Stimulated activated CD8-positive, alpha-beta memory T cell treated with anti-CD3 and anti-CD28 coated beads, Interleukin-7, amount 100 ng/mL, for 24 hours (primary cell): Measurements from ENCODE around the gene FUT2.
"Not testable (repeated sequence)": the region's sequence is repeated elsewhere in the genome, so short reads cannot be mapped to it uniquely, and the experiment has no call there.

Experiments
- DNase-seq: peaks from one replicate; pipeline ENCODE4 v3.0.0-alpha.2; 2020; ENCODE audit warnings: low read depth

The FUT2 gene

DNA sequence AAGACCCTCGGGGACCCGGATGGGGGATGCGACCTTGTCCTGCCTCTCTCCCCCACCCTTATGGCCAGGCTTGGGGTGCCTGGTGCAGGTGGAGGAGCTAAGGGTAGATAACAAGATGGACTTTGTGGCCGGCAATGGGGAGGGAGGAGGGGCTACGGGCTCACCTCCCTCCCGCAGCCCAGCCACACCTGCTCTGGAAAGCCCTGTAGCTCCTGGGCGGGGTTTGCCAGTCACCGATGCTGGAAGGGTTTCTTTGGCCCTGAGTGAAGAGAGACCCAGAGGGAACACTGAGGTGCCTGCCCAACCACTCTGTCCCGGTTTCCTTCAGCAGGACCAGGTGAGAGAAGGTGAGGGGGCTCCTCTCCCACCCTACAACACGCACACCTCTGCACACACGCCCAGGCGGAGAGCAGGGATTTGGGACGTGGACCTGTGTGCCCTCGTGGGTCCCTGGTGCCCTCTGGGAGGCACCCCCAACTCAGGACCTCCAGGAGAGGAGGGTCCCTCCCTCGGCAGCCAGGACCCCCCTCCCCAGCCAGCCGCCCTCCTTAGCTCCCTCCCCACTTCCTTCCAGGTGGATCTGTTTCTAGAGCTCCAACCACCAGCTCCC lies at the start of gene FUT2:
FUT2 (plus strand) TSS at position 229 of the 610 bp plus-strand sequence. CDS start 6,986 bp downstream, outside the sequence.
- no peak for DNase-seq

DNA sequence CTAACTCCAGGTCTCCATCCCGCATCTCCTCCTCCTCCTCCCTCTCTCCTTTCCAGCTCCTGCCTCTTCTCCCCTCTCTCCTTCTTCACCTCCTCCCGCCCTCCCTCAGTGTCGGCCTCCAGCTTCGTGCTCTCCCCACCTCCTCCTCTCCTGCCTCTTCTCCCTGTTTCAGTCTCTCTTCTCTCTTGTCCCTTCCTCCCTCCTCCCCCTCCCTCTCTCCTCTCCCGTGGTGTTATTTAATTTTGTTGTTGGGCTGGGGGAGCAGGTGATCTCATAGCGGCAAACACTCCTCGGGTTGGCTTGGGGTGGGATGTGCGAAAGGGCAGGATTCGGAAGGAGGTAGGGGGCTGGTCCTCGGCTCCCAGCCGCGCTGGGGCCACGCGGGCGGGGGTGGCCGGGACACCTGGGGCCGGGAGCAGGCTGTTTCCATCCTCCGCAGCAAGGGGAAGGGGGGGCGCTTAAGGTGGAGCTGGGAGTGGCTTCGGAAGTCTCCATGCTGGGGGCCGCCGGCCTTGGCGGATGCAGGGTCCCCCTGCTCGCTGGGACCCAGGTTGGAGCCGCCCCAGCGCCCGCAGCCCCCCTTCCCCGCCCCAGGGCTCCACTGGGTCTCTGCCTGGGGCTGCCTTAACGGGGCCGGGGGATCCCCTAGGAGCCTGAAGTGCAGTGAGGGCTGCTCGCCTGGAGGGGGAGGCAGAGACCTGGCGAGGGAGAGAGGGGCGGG lies 49.6 kb upstream of the FUT2 start, which contains the start of gene CA11:
CA11 (minus strand) TSS at position 187 of the 721 bp plus-strand sequence. CDS start 555 bp downstream, outside the sequence.
- DNase-seq: peak; percentile 76

DNA sequence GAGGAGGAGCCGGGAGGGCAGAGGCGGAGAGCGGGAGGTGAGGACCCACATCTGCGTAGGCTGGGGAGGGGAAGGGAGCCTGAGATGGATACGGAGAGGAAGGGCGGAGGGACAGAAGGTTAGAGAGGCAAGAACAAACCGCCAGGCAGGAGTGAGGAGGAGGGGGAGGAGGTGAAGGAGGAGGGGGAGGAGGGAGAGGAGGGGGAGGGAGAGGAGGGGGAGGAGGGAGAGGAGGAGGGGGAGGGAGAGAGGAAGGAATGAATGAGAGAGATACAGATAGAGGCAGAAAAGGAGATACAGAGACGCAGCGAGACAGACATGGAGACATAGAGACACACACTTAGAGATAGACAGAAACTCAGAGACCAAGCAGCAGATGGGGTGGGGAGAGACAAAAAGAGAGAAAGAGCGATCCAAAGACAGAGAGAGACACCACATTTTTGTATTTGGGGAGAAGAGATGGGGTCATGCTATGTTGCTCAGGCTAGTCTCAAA lies 49.0 kb upstream of the FUT2 start:
- no peak for DNase-seq

DNA sequence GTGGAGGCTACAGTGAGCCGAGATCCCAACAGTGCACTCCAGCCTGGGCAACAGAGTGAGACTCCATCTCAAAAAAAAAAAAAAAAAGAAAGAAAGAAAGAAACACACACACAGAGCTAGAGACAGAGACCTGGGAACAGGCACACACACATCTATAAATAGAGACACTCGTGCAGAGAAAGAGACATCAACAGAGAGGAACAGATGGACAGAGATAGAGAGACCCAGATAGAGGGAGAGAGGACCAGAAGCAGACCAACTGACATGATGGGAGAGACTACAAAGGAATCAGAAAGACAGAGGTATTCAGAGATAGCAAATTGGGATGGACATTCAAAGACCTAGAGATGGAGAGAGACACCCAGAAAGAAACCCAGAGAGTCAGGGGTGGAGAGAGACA lies 47.6 kb upstream of the FUT2 start:
- no peak for DNase-seq

DNA sequence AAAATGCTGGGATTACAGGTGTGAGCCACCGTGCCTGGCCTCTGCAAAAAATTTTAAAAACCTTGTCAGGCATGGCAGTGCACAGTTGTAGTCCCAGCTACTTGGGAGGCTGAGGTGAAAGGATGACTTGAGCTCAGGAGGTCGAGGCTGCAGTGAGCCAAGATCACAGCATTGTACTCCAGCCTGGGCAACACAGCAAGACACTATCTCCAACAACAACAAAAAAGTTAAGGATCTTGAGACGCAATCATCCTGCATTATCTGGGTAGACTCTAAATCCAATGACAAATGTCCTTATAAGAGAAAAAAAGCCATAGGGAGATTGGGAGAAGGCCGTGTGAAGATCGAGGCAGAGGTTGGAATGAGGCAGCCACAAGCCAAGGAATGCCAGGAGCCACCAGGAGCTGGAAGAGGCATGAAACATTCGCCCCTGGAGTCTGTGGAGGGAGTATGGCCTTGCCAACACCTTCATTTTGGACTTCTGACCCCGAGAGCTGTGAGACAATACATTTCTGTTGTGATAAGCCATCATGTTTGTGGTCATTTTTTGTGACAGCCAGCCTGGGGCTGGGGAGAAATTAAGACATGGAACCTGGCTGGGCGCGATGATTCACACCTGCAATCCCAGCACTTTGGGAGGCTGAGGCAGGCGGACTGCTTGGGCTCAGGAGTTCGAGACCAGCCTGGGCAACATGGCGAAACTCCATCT lies 44.6 kb upstream of the FUT2 start:
- no peak for DNase-seq

DNA sequence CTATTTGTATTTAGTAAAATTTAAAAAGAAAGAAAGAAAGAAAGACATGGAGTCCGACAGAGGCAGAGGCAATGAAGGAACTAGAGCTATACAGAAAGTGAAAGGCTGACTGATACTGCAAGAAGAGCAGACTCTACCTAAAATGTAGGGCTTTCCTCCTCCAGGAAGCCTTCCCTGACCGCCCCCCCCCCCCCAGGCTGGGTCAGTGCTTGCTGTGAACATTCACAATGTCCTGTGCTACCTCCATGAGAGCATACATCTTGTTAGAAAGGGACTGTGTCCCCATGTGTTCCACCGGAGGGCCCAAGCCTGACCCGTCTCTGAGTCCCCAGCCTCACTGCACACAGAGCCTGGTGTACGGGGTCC lies 44.1 kb upstream of the FUT2 start:
- no peak for DNase-seq

DNA sequence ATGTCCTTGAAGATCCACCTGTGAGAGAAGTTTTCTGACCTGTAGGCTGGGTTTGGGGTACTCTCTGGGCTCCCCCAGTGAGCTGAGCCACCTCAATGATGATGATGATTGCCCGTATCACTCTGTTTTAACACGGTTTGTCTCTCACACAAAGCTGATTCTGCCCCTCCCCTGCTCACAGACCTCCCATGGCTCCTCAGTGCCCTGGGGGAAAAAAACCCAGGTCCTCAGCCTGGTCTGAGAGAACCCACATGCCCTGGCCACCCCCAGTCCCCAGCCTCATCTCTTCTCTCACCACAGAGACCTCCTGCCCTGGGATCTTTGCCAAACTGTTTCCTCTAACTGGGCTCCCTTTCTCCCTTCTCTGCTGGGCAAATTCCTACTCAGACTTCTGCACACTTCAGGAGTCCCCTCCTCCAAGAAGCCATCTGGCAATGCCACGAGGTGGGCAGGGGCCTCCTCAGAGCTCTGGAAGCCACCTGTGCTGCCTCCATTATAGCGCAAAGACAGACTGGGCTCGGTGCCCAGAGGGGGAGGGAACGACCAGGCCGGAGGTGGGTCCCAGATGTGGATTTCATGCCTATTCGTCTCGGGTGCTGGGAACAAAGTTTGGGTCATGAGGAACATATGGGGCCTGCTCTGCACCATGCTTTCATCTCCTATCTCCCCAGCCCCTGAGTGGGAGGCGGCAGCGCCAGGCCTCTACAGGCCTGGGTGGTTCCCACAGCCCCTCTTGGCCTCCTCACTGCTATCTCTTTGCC lies 41.3 kb upstream of the FUT2 start:
- DNase-seq: no peak

DNA sequence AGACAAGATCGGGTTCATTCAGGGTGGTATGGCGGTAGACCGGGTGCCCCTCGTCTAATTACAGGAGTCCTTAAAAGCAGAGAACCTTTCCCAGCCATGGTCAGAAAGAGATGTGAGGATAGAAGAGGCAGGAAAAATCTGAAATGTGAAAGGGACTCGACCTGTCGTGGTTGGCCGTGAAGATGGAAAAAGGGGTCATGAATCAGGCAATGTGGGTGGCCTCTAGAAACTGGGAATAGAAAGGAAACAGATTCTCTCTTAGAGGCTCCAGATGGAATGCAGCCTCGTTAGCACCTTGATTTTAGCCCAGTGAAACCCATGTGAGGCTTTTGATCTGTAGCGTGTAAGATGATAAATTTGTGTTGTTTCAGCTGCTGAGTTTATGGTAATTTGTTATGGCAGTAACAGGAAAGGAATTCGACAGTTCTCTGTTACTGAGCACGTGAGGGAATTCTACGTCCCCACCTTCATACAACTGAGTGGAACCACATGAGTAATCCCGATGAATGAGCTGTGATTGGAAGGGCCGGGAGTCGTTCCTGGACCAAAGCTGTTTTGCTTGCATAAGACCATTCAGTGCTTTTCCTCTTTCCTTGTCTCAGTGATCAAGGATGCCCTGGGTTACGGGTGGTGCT lies 38.8 kb upstream of the FUT2 start:
- DNase-seq: no peak

DNA sequence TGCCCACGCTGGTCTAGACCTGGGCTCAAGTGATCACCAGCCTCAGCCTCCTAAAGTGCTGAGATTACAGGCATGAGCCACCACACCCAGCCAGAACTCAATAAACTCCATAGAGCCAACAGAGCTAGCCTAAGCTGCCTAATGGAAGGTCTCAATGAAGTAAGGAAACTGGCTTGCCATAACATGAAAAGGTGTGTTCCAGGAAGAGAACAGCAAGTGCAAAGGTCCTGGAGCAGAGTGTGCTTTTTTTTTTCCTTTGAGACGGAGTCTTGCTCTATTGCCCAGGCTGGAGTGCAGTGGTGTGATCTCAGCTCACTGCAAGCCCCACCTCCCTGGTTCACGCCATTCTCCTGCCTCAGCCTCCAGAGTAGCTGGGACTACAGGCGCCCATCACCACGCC lies 37.9 kb upstream of the FUT2 start:
- not testable (repeated sequence) for DNase-seq

DNA sequence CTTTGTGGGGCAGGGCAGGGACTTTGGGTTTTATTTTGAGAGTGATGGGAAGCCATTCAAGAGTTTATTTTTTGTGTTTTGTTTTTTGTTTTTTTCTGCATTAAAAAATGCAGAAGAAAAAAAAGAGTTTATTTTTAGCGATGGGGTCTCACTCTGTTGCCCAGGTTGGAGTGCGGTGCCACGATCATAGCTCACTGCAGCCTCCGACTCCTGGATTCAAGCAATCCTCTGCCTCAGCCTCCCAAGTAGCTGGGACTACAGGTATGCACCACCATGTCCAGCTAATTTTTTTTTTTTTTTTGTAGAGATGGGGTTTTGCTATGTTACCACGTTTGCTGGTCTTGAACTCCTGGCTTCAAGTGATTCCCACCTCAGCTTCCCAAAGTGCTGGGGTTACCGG lies 37.3 kb upstream of the FUT2 start:
- no peak for DNase-seq

DNA sequence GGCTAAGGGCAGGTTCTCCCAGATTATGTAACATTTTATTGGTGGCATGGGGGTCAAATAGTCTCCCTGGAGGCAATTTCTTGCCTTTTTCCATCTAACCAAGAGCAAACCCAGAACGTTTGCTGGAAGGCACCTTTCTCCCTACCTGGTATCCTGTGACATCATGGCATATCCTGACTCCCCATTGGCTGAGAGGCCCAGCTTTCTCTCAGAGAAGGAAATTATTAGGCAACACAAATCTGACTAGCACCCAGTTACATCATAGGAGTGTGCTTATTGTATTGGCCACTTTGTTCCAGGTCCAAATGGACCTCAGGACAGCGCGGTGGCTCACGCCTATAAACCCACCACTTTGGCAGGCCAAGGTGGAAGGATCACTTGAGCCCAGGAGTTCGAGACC lies 36.0 kb upstream of the FUT2 start:
- no peak for DNase-seq

DNA sequence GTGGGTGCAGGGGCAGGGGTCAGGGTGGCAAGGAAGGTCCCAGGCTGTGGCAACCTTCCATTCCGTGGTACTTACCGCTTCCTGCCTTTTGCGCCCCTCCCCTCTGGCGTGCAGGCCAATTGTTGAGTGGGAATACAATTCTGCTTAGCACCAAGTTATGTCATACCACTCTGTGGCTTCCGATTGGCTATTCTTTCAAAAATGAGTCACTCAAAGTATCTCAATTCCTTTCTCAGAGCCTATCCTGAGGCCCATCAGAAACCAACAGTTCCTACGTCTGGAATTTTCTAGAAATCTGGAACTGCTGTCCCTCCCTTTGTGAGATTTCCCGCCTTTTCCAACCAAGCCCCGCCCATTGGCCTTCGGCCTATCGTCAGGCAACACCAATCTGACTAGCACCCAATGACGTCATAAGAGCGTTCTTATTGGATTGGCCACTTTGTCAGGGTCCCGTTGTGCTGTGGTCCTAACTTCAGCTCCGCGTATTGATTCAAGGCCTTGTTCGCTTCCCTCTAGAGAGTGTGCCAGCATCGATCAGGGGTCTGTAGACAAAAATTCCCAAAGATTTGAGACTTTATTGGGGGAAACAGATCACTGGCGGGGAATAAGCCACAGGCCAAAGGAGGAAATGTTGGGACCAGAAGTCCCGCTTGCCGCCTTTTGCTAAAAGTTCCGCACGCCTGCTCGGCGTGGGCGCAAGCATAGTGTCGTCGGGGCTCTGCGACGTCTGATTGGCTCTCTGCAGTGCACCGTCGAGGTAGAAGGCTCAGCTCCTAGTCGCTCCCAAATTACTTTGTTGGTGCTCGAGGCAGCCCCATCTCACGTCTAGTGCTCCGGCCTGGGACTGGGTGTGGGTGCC lies 34.7 kb upstream of the FUT2 start:
- DNase-seq: peak; percentile 59

DNA sequence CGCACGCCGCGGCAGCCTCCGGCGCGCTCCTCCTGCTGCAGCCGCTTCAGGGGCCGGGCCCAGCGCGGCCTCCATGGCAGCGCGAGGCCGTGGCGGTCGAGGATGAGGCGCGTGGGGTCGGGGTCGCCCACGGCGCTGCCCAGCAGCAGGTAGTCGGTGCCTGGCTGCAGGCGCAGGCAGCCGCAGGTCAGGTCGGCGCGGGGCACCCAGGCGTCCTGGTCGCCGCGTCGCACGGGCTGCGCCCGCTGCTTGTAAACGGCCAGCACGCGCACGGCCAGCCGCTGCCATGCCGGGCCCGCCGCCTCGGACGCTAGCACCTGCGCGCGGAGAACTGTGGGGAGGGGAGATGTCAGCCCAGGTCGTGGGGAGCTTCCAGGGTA lies 34.1 kb upstream of the FUT2 start:
- no peak for DNase-seq

DNA sequence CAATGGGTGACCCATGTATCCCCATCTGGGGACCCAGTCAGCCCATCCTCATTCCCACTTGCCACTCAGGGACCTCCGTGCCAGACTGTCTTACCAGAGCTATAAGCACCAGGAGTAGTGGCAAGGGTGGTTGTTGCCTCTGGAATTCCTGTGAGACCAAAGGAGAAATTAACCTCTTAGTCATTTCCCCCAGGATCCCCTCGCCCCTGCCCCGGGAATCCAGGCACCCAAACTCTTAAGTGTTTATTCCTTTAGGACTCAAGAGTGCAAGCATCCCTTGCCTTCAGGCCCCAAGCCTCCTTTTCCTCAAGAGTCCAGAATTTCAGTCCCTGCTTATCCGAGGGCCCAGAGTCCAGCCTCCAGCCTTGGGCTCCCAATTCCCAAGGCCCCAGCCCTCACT lies 32.1 kb upstream of the FUT2 start:
- no peak for DNase-seq

DNA sequence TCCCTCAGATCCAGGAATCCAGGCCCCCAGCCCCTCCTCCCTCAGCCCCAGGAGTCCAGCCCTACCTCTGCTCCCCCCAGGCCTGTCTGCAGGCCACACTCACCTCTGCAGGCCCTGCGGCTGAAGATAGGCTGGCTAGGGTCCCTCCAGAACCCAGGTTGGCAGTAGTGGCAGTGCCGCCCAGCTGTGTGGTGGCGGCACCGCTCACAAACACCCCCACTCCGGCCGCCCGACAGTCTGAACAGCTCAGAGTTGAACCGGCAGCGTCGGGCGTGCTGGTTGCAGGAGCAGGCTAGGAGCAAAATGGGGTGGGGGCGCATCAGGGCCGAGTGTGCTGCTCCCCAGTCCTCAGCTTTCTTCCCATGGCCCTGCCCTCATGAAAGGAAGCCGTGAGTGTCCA lies 31.3 kb upstream of the FUT2 start:
- DNase-seq: no peak

DNA sequence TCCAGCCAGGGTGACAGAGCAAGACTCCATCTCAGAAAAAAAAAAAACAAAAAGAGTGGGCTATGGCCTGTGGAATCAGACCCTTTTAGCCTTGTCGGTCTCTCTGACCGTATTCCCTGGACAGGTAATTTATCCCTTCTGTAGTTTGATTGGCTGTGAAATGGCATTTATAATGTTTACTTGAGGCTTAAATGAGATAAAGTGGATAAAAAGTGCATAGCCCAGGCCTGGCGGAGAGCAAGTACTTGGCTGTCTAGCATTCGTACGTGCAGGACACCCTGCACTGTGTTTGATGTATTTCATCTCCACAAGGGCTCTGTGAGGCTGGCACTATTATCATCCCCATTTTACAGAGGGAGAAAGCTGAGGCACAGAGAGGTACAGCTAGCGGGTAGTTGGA lies 30.0 kb upstream of the FUT2 start:
- DNase-seq: no peak

DNA sequence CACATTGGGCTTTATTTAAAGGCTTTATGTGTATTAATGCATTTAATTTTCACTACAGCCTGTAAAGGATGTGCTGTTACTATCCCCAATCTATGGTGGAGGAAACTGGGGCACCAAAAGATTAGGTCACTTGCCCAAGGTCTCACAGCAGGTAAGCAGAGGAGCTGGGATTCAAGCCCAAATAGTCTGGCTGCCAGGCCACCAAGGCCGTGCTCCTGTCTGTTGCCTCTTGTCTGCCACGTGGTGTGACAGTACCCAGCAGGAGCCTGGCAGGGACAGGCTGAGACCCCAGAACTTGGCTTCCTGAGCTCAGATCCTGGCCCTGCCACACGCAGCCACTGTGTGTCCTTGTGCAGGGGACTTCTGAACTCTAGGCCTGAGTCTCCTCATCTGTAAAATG lies 27.4 kb upstream of the FUT2 start:
- DNase-seq: no peak

DNA sequence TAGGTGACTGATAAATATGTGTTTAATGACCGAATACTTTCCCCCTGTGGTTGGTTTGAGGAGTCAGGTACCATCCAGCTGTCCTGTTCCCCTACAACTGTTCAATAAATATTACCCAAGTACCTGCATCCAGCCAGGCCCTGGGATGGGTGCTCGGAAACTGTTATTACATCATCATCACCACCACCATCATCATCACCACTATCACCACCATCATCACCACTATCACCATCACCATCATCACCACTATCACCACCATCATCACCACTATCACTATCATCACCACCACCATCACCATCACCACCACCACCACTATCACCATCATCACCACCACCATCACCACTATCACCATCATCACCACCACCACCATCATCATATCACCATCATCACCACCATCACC lies 27.0 kb upstream of the FUT2 start:
- no peak for DNase-seq

DNA sequence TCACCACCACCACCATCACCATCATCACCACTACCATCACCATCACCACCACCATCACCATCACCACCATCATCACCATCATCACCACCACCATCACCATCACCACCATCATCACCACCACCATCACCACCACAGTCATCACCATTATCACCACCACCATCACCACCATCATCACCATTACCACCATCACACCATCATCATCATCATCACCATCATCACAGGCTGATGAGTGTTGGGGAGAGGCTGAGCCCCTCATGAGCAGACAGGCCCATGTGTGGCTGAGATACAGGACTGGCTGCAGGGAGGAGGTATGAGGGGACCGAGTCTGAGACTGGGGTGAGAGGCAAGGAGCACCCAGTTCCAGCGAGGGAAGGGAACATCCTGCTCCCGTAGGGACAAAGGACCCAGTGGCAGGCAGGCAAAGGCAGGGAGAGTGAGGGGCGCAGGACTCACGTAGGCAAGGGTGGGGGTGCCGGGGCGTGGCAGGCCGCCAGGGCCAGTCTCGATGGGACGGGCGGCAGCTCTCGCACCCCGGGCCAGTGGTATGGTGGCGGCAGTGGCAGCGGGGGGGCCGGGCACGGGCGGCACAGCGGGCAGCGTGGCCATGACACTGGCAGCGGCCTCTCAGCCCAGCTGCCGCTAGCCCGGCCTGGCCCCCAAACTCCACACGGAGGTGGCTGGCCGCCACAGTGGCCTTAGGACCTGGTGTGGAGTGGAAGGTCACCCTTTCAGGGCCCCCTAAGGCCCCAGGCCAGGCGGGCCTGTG lies 25.7 kb upstream of the FUT2 start:
- DNase-seq: no peak
